PC-3 (cell line): ENCODE data around the gene LAMA5. TPM values are rescaled to one million over a fixed set of nuclear protein-coding genes. Genes with fewer than 3 reads are reported as not detected.
A peak's percentile ranks its signal among the peaks of the same experiment; 100 is the strongest.

Source experiments
- ATAC-seq: fragments of 200-7000 bp; cut with Tn5 transposase; 2 replicates; pipeline ENCODE4 v1.9.1; 2020; ENCODE audit warnings: mild to moderate bottlenecking, moderate library complexity
- BruUV-seq: library from RNA; stranded (reverse); fragments of 400-500 nt; replicated peaks from 2 replicates; lab custom pipeline; 2021; lab: Mats Ljungman, UMichigan
- CTCF ChIA-PET: fragments of 300-600 bp; sonication (Branson Sonifier 250); formaldehyde crosslinking; loops from one replicate; lab custom pipeline; 2022; ENCODE audit warnings: antibody characterized with exemption; lab: Charles Lee
- POLR2A ChIA-PET: fragments of 300-600 bp; sonication (Branson Sonifier 250); formaldehyde crosslinking; loops from one replicate; lab custom pipeline; 2022; ENCODE audit warnings: antibody characterized with exemption; ENCODE audit not compliant: unreplicated experiment; lab: Charles Lee
- DNase-seq: peaks from one replicate; pipeline ENCODE4 v3.0.0-alpha.2; 2015
- H2AFZ ChIP-seq: fragments of 300-600 bp; sonication (generic); 2 replicates; pipeline ENCODE4 v1.6.0; 2016; ENCODE audit warnings: antibody characterized with exemption, low read length
- H3F3A ChIP-seq: fragments of 300-600 bp; sonication (generic); one replicate; pipeline ENCODE4 v1.6.0; 2017; ENCODE audit warnings: antibody characterized with exemption, low read length, control low read depth, mild to moderate bottlenecking; ENCODE audit not compliant: unreplicated experiment
- H3K27ac ChIP-seq: fragments of 300-600 bp; sonication (generic); 2 replicates; pipeline ENCODE4 v1.5.1; 2016; ENCODE audit warnings: mild to moderate bottlenecking, low read length
- H3K27me3 ChIP-seq: fragments of 300-600 bp; sonication (generic); 2 replicates; pipeline ENCODE4 v1.6.1; 2016; ENCODE audit warnings: low read length, mixed read lengths
- H3K36me3 ChIP-seq: fragments of 300-600 bp; sonication (generic); 2 replicates; pipeline ENCODE4 v1.6.1; 2016; ENCODE audit warnings: low read depth, mixed run types, low read length, mixed read lengths
- H3K4me1 ChIP-seq: fragments of 300-600 bp; sonication (generic); 2 replicates; pipeline ENCODE4 v1.5.1; 2016; ENCODE audit warnings: low read length; ENCODE audit not compliant: insufficient read depth
- H3K4me2 ChIP-seq: fragments of 300-600 bp; sonication (generic); 2 replicates; pipeline ENCODE4 v1.6.0; 2016; ENCODE audit warnings: low read length
- H3K4me3 ChIP-seq: fragments of 300-600 bp; sonication (generic); 2 replicates; pipeline ENCODE4 v1.5.1; 2016; ENCODE audit warnings: mild to moderate bottlenecking, low read length, mixed read lengths
- H3K79me2 ChIP-seq: fragments of 300-600 bp; sonication (generic); 2 replicates; pipeline ENCODE4 v1.6.1; 2017; ENCODE audit warnings: low read length, mixed read lengths
- H3K9ac ChIP-seq: fragments of 300-600 bp; sonication (generic); 2 replicates; pipeline ENCODE4 v1.6.0; 2016; ENCODE audit warnings: mild to moderate bottlenecking, low read length
- H3K9me2 ChIP-seq: fragments of 300-600 bp; sonication (generic); replicated peaks from 2 replicates; pipeline ENCODE4 v1.6.1; 2016; ENCODE audit warnings: mixed run types, low read length, mixed read lengths
- H3K9me3 ChIP-seq: fragments of 300-600 bp; sonication (generic); 2 replicates; pipeline ENCODE4 v1.6.1; 2016; ENCODE audit warnings: low read length, mixed read lengths
- H4K20me1 ChIP-seq: fragments of 300-600 bp; sonication (generic); 2 replicates; pipeline ENCODE4 v1.6.1; 2016; ENCODE audit warnings: low read length, mixed read lengths
- EZH2 ChIP-seq: fragments of 300-600 bp; sonication (generic); IDR thresholded peaks from one replicate; pipeline ENCODE4 v1.6.1; 2017; ENCODE audit warnings: antibody characterized with exemption, mild to moderate bottlenecking, low read length; ENCODE audit not compliant: unreplicated experiment
- EZH2phosphoT487 ChIP-seq: fragments of 300-600 bp; sonication (generic); IDR thresholded peaks from 2 replicates; pipeline ENCODE4 v1.6.1; 2018; ENCODE audit warnings: mild to moderate bottlenecking, antibody characterized with exemption, low read length, borderline replicate concordance
- intact Hi-C: fragments of 100-400 bp; cut with micrococcal nuclease; formaldehyde crosslinking; loops from 2 replicates; pipeline ENCODE4 v1.9.0; 2023
- total RNA-seq: library from RNA; depleted of rRNA; stranded (reverse); fragments of >200 nt; gene quantifications from 2 replicates; pipeline ENCODE4 v1.2.3, GENCODE V29; 2014
- TF ChIP-seq, protein P1 (sequence below): fragments of 300-600 bp; sonication (generic); conservative IDR thresholded peaks from 2 replicates; pipeline ENCODE4 v1.5.1; 2017; ENCODE audit warnings: antibody characterized with exemption, low read depth, mild to moderate bottlenecking, low read length

Gene LAMA5
- total RNA-seq, 1 experiment from 2014 or later, result 196 TPM

DNA sequence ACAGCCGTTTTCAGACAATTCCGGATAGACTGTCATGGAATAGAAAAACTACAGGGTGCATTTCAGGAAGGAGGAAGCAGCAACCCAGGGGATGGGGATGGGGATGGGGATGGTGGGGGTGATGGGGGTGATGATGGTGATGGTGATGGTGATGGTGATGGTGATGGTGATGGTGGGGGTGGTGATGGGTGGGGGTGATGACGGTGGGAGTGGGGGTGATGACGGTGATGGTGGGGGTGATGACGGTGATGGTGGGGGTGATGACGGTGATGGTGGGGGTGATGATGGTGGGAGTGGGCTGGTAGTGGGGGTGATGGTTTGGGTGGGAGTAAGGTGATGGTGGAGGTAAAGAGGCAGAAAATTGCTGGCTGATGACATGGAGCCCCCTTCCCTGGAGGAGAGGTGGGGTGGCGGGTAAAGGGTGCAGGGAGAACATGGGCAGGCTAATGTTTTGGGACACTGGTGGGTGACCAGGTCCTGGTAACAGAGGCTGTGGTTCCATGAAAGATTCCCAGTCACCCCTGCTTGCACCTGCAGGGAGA is 17.5 kb downstream of the LAMA5 start:
- Histone ChIP-seq H3K4me2 (peak overlapping the region; percentile 78), H2AFZ (no peak overlapping the region), H3K4me1 (peaks cover 40% of the 10 kb centered on the region), H3K9me2 (no peaks in the 10 kb centered on the region), H3K27ac (peak overlapping the region; percentile 97), H3F3A (peaks cover 8% of the 10 kb centered on the region), H3K79me2 (peaks cover 32% of the 10 kb centered on the region), H3K4me3 (no peak overlapping the region), H3K36me3 (peaks cover 68% of the 10 kb centered on the region), H3K9me3 (no peaks in the 10 kb centered on the region), H4K20me1 (no peaks in the 10 kb centered on the region), H3K27me3 (no peaks in the 10 kb centered on the region), H3K9ac (peak overlapping the region; percentile 60)
- BruUV-seq, result no TSS peak
- no peak for DNase-seq
- POLR2A ChIA-PET, result interaction anchor here (0.9 to 1.0 kb wide), 2 partner anchors 19 to 58 kb away, joined by 3 to 4 read pairs; partner anchors contain the start of gene CABLES2
- intact Hi-C loops, result loop anchor here (1.0 kb wide), 1 partner anchor 33 kb away; no protein-coding TSS in a partner anchor
- no peak for ATAC-seq
- CTCF ChIA-PET, result interaction anchor here (0.6 to 2.0 kb wide), 7 partner anchors 15 to 37 kb away, joined by 3 to 12 read pairs (median 5); partner anchors contain the start of gene RPS21
- no peak for TF ChIP-seq EZH2phosphoT487
- no peak for TF ChIP-seq EZH2
- TF ChIP-seq, protein P1, sequence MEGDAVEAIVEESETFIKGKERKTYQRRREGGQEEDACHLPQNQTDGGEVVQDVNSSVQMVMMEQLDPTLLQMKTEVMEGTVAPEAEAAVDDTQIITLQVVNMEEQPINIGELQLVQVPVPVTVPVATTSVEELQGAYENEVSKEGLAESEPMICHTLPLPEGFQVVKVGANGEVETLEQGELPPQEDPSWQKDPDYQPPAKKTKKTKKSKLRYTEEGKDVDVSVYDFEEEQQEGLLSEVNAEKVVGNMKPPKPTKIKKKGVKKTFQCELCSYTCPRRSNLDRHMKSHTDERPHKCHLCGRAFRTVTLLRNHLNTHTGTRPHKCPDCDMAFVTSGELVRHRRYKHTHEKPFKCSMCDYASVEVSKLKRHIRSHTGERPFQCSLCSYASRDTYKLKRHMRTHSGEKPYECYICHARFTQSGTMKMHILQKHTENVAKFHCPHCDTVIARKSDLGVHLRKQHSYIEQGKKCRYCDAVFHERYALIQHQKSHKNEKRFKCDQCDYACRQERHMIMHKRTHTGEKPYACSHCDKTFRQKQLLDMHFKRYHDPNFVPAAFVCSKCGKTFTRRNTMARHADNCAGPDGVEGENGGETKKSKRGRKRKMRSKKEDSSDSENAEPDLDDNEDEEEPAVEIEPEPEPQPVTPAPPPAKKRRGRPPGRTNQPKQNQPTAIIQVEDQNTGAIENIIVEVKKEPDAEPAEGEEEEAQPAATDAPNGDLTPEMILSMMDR, result no peak

DNA sequence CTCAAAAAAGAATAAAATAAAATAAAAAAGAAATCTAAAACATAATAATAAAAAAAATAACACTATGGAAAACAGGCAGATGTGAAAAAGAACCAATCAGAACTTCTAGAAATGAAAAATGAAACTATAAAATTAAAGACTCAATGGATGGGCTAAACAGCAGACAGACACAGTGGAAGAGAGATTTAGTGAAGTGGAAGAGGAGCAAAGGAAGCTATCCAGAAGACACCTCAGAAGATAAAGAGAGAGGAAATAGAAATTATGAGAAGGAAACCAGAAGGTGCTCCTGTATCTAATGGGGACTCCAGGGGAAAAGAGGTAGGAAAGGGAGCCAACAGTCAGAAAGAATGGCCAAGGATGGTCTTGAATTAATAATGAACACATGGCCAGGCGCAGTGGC is 18.5 kb downstream of the LAMA5 start:
- Histone ChIP-seq H3K79me2 (peaks cover 22% of the 10 kb centered on the region), H3F3A (peaks cover 8% of the 10 kb centered on the region), H2AFZ (no peak overlapping the region), H3K9me3 (no peaks in the 10 kb centered on the region), H3K9me2 (no peaks in the 10 kb centered on the region), H3K4me1 (peaks cover 34% of the 10 kb centered on the region), H3K27ac (no peak overlapping the region), H3K4me3 (no peak overlapping the region), H3K4me2 (no peak overlapping the region), H3K36me3 (peaks cover 67% of the 10 kb centered on the region), H3K27me3 (no peaks in the 10 kb centered on the region), H3K9ac (no peak overlapping the region), H4K20me1 (no peaks in the 10 kb centered on the region)
- CTCF ChIA-PET, result no interaction called here
- POLR2A ChIA-PET, result no interaction called here
- BruUV-seq, result no TSS peak
- intact Hi-C loops, result no loop called here
- DNase-seq (no peak), ATAC-seq (no peak)
- TF ChIP-seq, protein P1, result no peak
- no peak for TF ChIP-seq EZH2phosphoT487
- no peak for TF ChIP-seq EZH2

DNA sequence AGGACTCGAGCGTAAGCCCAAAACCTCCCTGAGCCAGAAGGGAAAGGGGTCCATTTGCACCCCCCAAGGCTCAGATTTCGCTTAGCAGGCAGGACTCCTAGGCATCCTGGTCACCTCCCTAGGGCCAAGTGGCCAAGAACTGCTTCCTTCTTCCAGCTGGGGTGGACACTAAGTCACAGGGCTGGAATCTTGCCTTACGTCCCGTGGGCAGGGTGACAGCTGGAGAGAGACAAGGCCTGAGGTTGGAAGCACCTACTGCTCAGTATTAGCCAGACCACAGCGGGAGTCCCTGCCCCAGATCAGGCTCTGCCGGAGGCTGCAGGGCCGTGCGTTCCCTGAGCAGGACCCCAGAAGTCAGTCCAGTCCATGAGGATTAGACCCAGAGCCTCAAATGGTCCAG is 19.7 kb downstream of the LAMA5 start:
- intact Hi-C loops, result no loop called here
- no peak for DNase-seq
- Histone ChIP-seq H3K9me3 (no peaks in the 10 kb centered on the region), H3K4me1 (peaks cover 24% of the 10 kb centered on the region), H3K9me2 (no peaks in the 10 kb centered on the region), H3K27me3 (no peaks in the 10 kb centered on the region), H3K4me3 (no peak overlapping the region), H3K36me3 (peaks cover 68% of the 10 kb centered on the region), H3K27ac (no peak overlapping the region), H3F3A (peaks cover 8% of the 10 kb centered on the region), H3K79me2 (peaks cover 16% of the 10 kb centered on the region; the same call in 1 of the 2 replicates), H3K4me2 (no peak overlapping the region), H4K20me1 (no peaks in the 10 kb centered on the region), H2AFZ (no peak overlapping the region), H3K9ac (no peak overlapping the region)
- ChIA-PET POLR2A (no interaction called here), CTCF (no interaction called here)
- TF ChIP-seq, protein P1, result no peak
- no peak for TF ChIP-seq EZH2
- TF ChIP-seq EZH2phosphoT487, result no peak
- no peak for ATAC-seq
- BruUV-seq, result no TSS peak
